GM06990 (cell line): Measurements from ENCODE around the gene ANGPTL8.

ENCODE experiments used
- DNase-seq: peaks from one replicate; pipeline ENCODE4 v3.0.0-alpha.2; 2011; ENCODE audit not compliant: insufficient read length; ENCODE audit errors: extremely low read depth
- H3K27me3 ChIP-seq: replicated peaks from 2 replicates; pipeline ENCODE4 v1.6.0; 2011; ENCODE audit warnings: low read length; ENCODE audit not compliant: control insufficient read depth, insufficient read depth
- H3K36me3 ChIP-seq: 2 replicates; pipeline ENCODE4 v1.5.1; 2011; ENCODE audit warnings: low read length; ENCODE audit not compliant: control insufficient read depth, insufficient read depth
- H3K4me3 ChIP-seq: replicated peaks from 2 replicates; pipeline ENCODE4 v1.5.1; 2011; ENCODE audit warnings: low read depth, mild to moderate bottlenecking, control low read depth, low read length
- CTCF ChIP-seq: IDR thresholded peaks from 2 replicates; pipeline ENCODE4 v1.5.1; 2011; ENCODE audit warnings: low read length, control low read depth, mild to moderate bottlenecking, inconsistent platforms; ENCODE audit not compliant: insufficient read depth, poor library complexity, severe bottlenecking

ANGPTL8 gene

GRCh38 chr19:11247391-11247790, 8.0 kb downstream of the ANGPTL8 start:
- H3K4me3 ChIP-seq: no peak overlapping the region
- DNase-seq: no peak
- no peaks in the 10 kb centered on the region for H3K27me3 ChIP-seq
- no peaks in the 10 kb centered on the region; the same call in 1 of the 2 replicates for H3K36me3 ChIP-seq
- no peak for TF ChIP-seq CTCF

GRCh38 chr19:11247934-11248333, 8.5 kb downstream of the ANGPTL8 start:
- TF ChIP-seq CTCF: no peak
- Histone ChIP-seq H3K4me3 (no peak overlapping the region), H3K27me3 (no peaks in the 10 kb centered on the region), H3K36me3 (no peaks in the 10 kb centered on the region; the same call in 1 of the 2 replicates)
- DNase-seq: no peak

DNA sequence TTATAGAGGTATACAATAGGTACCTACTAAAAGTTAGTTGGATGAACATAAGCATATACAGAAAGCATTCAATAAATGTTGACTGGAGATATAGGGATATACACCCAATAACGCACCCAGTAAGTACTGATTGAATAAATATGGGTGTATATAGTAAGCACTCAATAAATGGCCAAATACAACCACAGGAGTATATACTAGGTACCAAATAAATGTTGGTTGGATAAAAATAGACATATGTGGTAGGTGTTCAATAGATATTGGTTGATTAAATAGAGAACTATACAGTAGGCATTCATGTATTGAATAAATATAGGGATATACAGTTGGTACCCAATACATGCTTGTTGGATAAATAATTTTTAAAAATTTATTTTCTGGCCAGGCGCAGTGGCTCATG, 9.4 kb downstream of the ANGPTL8 start:
- no peak overlapping the region for H3K4me3 ChIP-seq
- H3K36me3 ChIP-seq: no peaks in the 10 kb centered on the region; the same call in 1 of the 2 replicates
- no peak for TF ChIP-seq CTCF
- H3K27me3 ChIP-seq: no peaks in the 10 kb centered on the region
- DNase-seq: no peak

GRCh38 chr19:11251217-11251616, 11.8 kb downstream of the ANGPTL8 start:
- TF ChIP-seq CTCF: no peak

GRCh38 chr19:11251650-11252314, 12.4 kb downstream of the ANGPTL8 start:
- Histone ChIP-seq H3K4me3 (no peak overlapping the region), H3K27me3 (no peaks in the 10 kb centered on the region), H3K36me3 (no peaks in the 10 kb centered on the region; the same call in 1 of the 2 replicates)
- DNase-seq: no peak
- TF ChIP-seq CTCF: no peak

More at GRCh38 chr19:11251217-11251616, 11.8 kb downstream of the ANGPTL8 start:
- H3K36me3 ChIP-seq: no peaks in the 10 kb centered on the region; the same call in 1 of the 2 replicates
- no peaks in the 10 kb centered on the region for H3K27me3 ChIP-seq
- DNase-seq: no peak
- no peak overlapping the region for H3K4me3 ChIP-seq
